HL-60/S4 treated with phorbol 12-myristate 13-acetate at 8.2 ng/mL for 4 days and 3 days (cell line): Measurements from ENCODE around the gene NANOS3.

Experiments used
- in situ Hi-C: fragments of 300-500 bp; cut with MboI; formaldehyde crosslinking; loops from 2 replicates; pipeline ENCODE4 v1.15.0; 2022; ENCODE audit warnings: low sequenced_read_pairs

NANOS3 gene

DNA sequence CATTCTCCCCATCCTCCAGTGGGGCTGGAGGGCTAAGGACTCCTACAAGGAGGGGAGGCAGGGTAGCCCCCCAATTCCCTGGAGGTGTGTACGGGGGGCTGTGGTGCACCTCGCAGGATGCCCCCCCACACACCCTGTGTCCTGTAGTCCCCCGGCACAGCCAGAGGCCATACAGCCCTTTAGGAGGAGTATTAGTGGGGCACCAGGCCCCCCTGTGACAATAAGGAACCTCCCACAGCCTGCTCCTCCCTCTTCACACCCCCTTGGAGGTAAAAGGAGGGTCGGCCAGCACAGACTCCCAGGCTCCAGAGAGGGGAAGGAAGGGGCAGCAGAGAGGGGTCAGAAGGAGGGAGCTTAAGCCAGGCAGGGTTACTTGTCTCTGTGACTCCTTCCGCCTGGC is at the start of gene NANOS3:
Gene NANOS3, plus strand, starts transcription at position 301 of the 400 bp plus-strand sequence. CDS start 115 bp downstream, outside the sequence.
- in situ Hi-C loops, result no loop called here

DNA sequence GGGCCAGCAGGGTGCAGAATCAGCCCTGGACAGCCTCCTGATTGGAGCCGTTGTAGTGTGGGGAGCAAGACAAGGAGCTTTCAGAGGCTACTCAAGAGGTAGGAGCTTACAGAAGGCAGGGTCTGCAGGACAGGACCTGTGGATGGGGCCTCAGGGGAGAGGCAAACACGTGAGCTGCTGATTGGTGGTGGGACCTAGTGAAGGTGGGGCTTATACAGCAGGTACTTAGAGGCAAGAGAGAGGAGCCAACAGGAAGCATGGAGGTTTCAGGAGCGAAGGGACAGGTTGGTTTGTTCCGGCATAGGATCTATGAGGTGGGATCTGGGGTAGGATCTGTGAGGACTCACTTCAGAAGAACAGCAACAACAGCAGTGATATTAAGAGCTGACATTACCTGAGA is 49.3 kb upstream of the NANOS3 start:
- in situ Hi-C loops, result no loop called here

GRCh38 chr19:13830114-13830740 is 46.7 kb upstream of the NANOS3 start:
- in situ Hi-C loops, result no loop called here

- in situ Hi-C loops, result no loop called here
These were observed 46.0 kb upstream of the NANOS3 start for GRCh38 chr19:13830741-13831536.

DNA sequence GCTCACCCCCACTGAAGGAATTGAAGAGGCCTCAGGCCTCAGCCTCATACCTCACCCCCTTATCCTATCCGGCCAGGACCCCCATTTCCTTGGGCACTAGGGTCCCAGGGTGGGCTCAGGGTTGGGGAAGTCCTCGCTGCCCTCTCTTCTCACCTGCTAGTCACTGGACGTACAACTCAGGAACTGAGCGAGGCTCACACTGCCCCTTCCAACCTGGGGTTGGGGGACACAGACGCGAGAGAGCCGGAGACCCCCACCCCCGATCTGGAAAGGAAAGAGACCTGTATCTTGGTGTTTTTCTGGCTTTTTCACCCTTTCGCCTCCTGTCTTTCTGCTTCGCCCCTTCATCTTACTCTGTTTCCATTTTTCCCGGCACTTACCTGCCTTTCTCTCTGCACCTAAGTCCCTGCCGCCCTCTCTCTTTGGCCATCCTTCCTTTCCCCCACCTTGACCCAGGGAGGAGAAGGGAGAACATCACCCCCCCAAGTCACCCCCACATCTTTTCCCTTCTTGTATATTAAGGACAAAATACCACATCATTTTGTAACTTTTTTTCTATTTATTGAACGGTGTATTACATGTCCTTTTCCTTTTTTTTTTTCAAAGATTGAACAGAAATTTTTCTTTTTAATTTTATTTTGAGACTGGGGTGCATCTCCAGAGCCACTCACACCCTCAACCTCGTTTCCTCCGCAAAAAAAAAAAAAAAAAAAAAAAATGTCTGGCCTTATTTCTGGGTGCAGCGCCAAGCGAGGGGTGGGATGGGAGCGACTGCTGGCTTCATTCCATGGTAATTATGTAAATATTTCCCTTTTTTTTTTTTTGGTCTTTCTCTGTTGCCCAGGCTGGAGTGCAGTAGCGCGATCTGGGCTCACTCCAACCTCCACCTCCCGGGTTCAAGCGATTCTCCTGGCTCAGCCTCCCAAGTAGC is 45.1 kb upstream of the NANOS3 start:
- in situ Hi-C loops, result no loop called here

DNA sequence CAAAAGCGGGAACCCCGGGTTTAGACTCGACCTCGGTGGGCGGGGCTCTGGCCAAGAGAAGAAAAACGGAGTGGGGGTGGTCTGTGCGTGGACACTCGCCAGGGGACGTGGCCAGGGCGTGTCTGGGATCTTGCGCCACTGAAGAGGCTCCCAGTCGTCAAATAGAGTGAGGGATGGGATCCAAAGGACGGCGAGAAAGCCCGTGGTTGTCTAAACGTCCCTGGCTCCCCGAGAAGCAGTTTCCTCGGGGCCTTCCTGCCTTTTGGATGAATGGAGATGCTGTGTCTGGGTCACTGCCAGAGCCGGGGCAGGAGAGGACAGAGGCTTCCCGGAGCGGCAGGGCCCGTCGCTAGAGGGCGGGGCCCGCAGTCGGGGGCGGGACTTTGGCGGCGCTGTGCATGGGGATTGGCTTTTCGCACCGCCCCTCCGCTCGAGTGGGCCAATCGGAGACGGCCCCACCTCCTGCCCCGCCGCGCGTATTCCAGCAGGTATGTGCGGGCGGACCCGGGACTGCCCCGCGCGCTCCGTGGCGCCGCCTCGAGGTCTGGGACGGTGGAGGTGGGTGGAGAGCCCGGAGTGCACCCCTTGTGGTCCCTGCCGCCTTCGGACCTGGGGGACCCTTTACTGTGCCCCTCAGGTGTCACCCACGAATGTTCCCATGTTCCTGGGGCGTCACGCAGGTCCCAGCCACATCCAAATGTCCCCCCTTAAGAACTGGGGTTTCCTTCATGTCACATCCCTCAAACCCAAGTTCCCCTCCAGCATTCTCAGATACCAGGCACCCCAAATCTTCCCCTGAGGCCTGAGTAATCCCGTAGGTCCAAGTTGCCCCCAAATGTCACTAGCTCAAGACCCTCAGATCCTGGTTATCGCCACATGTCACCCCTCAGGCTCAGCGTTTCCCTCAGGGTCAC is 43.3 kb upstream of the NANOS3 start:
- in situ Hi-C loops, result no loop called here

DNA sequence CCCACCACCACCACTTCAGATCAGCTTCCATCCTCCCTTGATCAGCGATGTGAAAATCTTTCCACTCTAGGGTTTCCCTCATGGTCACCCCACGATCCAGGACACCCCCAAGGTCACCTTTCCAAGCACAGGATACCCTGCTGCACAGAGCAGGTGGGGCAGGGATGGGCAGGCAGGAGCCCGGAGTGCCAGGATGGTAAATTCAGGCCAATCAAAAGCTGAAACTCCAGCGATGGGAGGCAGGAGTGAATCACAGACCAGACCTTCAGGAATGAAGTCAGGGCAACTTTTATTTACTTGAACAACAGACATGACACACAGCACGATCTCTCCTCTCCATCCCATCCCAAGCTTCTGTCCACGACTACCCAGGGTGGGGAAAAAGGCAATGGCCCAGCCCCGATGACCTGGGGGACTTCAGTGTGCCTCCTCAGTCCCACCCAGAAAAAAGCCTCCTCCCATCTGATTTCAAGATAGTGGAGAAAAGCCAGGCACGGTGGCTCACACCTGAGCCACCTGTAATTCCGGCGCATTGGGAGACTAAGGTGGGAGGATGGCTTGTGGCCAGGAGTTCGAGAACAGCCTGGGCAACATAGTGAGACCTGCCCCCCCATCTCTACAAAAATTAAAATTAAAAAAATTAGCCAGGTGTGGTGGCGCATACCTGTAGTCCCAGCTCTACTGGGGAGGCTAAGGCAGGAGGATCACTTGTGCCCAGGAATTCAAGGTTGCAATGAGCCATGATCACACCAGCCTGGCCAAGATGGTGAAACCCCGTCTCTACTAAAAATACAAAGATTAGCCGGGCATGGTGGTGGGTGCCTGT is 42.5 kb upstream of the NANOS3 start:
- in situ Hi-C loops, result no loop called here

- in situ Hi-C loops, result no loop called here
These were observed 40.9 kb upstream of the NANOS3 start for GRCh38 chr19:13835791-13836723.

- in situ Hi-C loops, result no loop called here
These were observed 38.4 kb upstream of the NANOS3 start for GRCh38 chr19:13838435-13839129.

- in situ Hi-C loops, result no loop called here
These were observed 37.6 kb upstream of the NANOS3 start for GRCh38 chr19:13839130-13839937.

DNA sequence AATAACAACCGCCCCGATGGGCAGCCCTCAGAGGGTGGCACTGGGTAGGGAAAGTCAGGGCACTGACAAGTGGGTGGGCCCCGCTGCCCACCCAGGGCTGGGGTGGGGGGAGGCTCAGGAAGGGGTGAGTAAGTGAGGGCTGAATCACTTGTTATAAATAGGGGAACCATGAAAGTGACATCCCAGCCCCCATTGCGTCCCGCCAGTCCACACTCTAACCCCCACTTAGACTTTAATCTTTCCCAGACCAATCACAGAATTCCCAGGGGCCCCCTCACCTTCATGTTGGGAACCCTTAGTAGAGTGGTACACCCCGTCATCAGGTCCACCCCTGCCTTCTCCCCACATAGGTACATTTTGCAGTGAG is 37.0 kb upstream of the NANOS3 start:
- in situ Hi-C loops, result no loop called here

- in situ Hi-C loops, result no loop called here
These were observed 36.4 kb upstream of the NANOS3 start for GRCh38 chr19:13840305-13841085.

GRCh38 chr19:13841086-13841961 is 35.6 kb upstream of the NANOS3 start:
- in situ Hi-C loops, result no loop called here

GRCh38 chr19:13841962-13842290 is 35.0 kb upstream of the NANOS3 start:
- in situ Hi-C loops, result no loop called here

GRCh38 chr19:13842291-13843103 is 34.4 kb upstream of the NANOS3 start:
- in situ Hi-C loops, result no loop called here
